RWPE2 (cell line): ENCODE results near the gene CEP89.
"Not testable (repeated sequence)": the region's sequence is repeated elsewhere in the genome, so short reads cannot be mapped to it uniquely, and the experiment has no call there.

ENCODE experiments used
- ATAC-seq: fragments of 200-7000 bp; cut with Tn5 transposase; 3 replicates; pipeline ENCODE4 v1.9.1; 2021; ENCODE audit warnings: low read depth
- DNase-seq: peaks from one replicate; pipeline ENCODE4 v3.0.0-alpha.2; 2020; ENCODE audit warnings: low spot score
- H3K27ac ChIP-seq: fragments of 450-650 bp; 2 replicates; pipeline ENCODE4 v1.5.1; 2017; ENCODE audit warnings: mild to moderate bottlenecking; ENCODE audit not compliant: poor library complexity, severe bottlenecking
- H3K27me3 ChIP-seq: fragments of 250-450 bp; sonication (Bioruptor Pico); 2 replicates; pipeline ENCODE4 v1.5.1; 2021; ENCODE audit warnings: mild to moderate bottlenecking, moderate library complexity; ENCODE audit not compliant: insufficient read depth, poor library complexity, severe bottlenecking
- H3K36me3 ChIP-seq: fragments of 250-450 bp; sonication (Bioruptor Pico); 2 replicates; pipeline ENCODE4 v1.5.1; 2020; ENCODE audit warnings: low read depth, mild to moderate bottlenecking, moderate library complexity
- H3K4me1 ChIP-seq: fragments of 250-450 bp; sonication (Bioruptor Pico); 2 replicates; pipeline ENCODE4 v1.5.1; 2021; ENCODE audit warnings: mild to moderate bottlenecking, moderate library complexity; ENCODE audit not compliant: insufficient read depth, poor library complexity, severe bottlenecking
- H3K4me3 ChIP-seq: fragments of 250-450 bp; sonication (Bioruptor Pico); 2 replicates; pipeline ENCODE4 v1.5.1; 2021; ENCODE audit warnings: mild to moderate bottlenecking, moderate library complexity; ENCODE audit not compliant: severe bottlenecking
- H3K9me3 ChIP-seq: fragments of 250-450 bp; sonication (Bioruptor Pico); 2 replicates; pipeline ENCODE4 v1.5.1; 2021; ENCODE audit warnings: mild to moderate bottlenecking, moderate library complexity; ENCODE audit not compliant: severe bottlenecking
- CTCF ChIP-seq: fragments of 450-650 bp; IDR thresholded peaks from one replicate; pipeline ENCODE4 v1.5.1; 2017; ENCODE audit warnings: mild to moderate bottlenecking, moderate library complexity; ENCODE audit not compliant: poor library complexity, severe bottlenecking

CEP89 gene

GRCh38 chr19:32843716-32844245 lies 128.0 kb downstream of the CEP89 start:
- H3K4me1 ChIP-seq = no peaks in the 10 kb centered on the region
- DNase-seq = no peak
- no peak for ATAC-seq
- H3K36me3 ChIP-seq = no peaks in the 10 kb centered on the region
- no peaks in the 10 kb centered on the region for H3K27me3 ChIP-seq
- peaks cover 3% of the 10 kb centered on the region for H3K9me3 ChIP-seq
- no peak overlapping the region for H3K27ac ChIP-seq
- TF ChIP-seq CTCF = no peak
- H3K4me3 ChIP-seq = no peak overlapping the region

GRCh38 chr19:32842061-32842460 lies 129.7 kb downstream of the CEP89 start:
- Histone ChIP-seq H3K9me3 (peaks cover 3% of the 10 kb centered on the region), H3K27me3 (no peaks in the 10 kb centered on the region), H3K4me3 (no peak overlapping the region), H3K36me3 (no peaks in the 10 kb centered on the region), H3K27ac (no peak overlapping the region), H3K4me1 (no peaks in the 10 kb centered on the region)
- ATAC-seq (no peak), DNase-seq (no peak)
- no peak for TF ChIP-seq CTCF

- no peak overlapping the region for H3K4me3 ChIP-seq
- H3K9me3 ChIP-seq = peaks cover 3% of the 10 kb centered on the region
- H3K4me1 ChIP-seq = no peaks in the 10 kb centered on the region
- ATAC-seq = no peak
- no peaks in the 10 kb centered on the region for H3K27me3 ChIP-seq
- TF ChIP-seq CTCF = no peak
- no peak overlapping the region for H3K27ac ChIP-seq
- no peak for DNase-seq
- no peaks in the 10 kb centered on the region for H3K36me3 ChIP-seq
Measured at GRCh38 chr19:32837531-32837930, 134.2 kb downstream of the CEP89 start.

GRCh38 chr19:32833388-32833787 lies 138.4 kb downstream of the CEP89 start:
- ATAC-seq, H3K36me3 ChIP-seq, H3K27ac ChIP-seq, H3K4me3 ChIP-seq, H3K4me1 ChIP-seq, H3K27me3 ChIP-seq, DNase-seq, H3K9me3 ChIP-seq: not testable (repeated sequence)

- not testable (repeated sequence) for H3K4me3 ChIP-seq, DNase-seq, H3K4me1 ChIP-seq, ATAC-seq, H3K27ac ChIP-seq, H3K36me3 ChIP-seq, H3K27me3 ChIP-seq, H3K9me3 ChIP-seq
Measured at GRCh38 chr19:32832825-32833224, 138.9 kb downstream of the CEP89 start.

- DNase-seq = not testable (repeated sequence)
Measured at GRCh38 chr19:32832094-32832493, 139.7 kb downstream of the CEP89 start.

More at GRCh38 chr19:32832094-32832493, 139.7 kb downstream of the CEP89 start:
- H3K27ac ChIP-seq, H3K4me3 ChIP-seq, H3K27me3 ChIP-seq, ATAC-seq, H3K36me3 ChIP-seq, H3K4me1 ChIP-seq, H3K9me3 ChIP-seq: not testable (repeated sequence)
